ENCODE measurements around the gene CORIN. TPM values are rescaled to one million over a fixed set of nuclear protein-coding genes. Genes with fewer than 3 reads are reported as not detected.

The CORIN gene
- total and polyA plus RNA-seq, 2 of the 4 experiments (the other 2 are of a cell fraction), result 20.3 to 24.7 TPM

DNA sequence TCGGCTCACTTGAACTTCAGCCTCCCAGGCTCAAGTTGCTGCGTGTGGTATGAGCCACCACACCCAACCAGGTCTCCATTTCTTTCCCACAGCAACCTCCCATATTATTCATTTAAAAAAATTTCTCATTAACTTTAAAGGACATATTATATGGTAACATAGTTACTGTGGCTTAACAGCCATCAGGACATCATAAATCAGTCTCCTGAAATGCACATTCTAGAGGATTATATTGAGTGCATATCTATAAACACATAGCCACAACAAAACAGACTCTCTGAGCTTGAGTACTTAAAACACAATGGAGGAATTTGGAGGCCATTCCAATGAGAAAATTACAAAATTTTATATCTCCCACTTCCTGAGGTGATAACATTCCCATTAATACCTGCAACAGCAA, 61.5 kb downstream of the CORIN start:
- H3K56ac ChIP-seq (ENCODE audit: extremely low read depth, insufficient read depth, low read length), result no peak overlapping the region
- intact Hi-C loops (cut with micrococcal nuclease) (no loop called here), in situ Hi-C loops (cut with MboI; ENCODE audit: low sequenced_read_pairs) (no loop called here), dilution Hi-C loops (cut with HindIII; ENCODE audit: low sequenced_read_pairs, unreplicated experiment) (no loop called here)
- H4K91ac ChIP-seq (ENCODE audit: insufficient read depth, low read depth, low read length), result no peak overlapping the region
- no peak overlapping the region for H3K4me2 ChIP-seq (ENCODE audit: low read depth, low read length)
- no peak overlapping the region for H2BK20ac ChIP-seq (ENCODE audit: low read depth, low read length)
- TF ChIP-seq POLR2A (IDR thresholded peaks at IDR 0.05; ENCODE audit: low read depth, low read length) (no peak), MAZ (IDR thresholded peaks at IDR 0.05; ENCODE audit: borderline replicate concordance, low read depth, low read length) (no peak), MXI1 (IDR thresholded peaks at IDR 0.05; ENCODE audit: borderline replicate concordance, low read depth, low read length) (no peak), MAFK (IDR thresholded peaks at IDR 0.05; ENCODE audit: low read depth, low read length) (no peak), CEBPB (IDR thresholded peaks at IDR 0.05; ENCODE audit: low read depth, low read length) (no peak), SMC3 (IDR thresholded peaks at IDR 0.05; ENCODE audit: low read depth, low read length) (no peak), RCOR1 (IDR thresholded peaks at IDR 0.05; ENCODE audit: insufficient replicate concordance, low read length) (no peak), RAD21 (IDR thresholded peaks at IDR 0.05; ENCODE audit: low read length) (no peak), FOS (IDR thresholded peaks at IDR 0.05; ENCODE audit: low read depth, low read length) (no peak), RFX5 (IDR thresholded peaks at IDR 0.05; ENCODE audit: low read depth, low read length) (no peak), BHLHE40 (IDR thresholded peaks at IDR 0.05; ENCODE audit: low read depth, low read length) (no peak), CHD1 (IDR thresholded peaks at IDR 0.05; ENCODE audit: low read depth, low read length) (no peak), NFE2L2 (IDR thresholded peaks at IDR 0.05; ENCODE audit: low read depth, low read length) (no peak)
- TF ChIP-seq, protein P1, sequence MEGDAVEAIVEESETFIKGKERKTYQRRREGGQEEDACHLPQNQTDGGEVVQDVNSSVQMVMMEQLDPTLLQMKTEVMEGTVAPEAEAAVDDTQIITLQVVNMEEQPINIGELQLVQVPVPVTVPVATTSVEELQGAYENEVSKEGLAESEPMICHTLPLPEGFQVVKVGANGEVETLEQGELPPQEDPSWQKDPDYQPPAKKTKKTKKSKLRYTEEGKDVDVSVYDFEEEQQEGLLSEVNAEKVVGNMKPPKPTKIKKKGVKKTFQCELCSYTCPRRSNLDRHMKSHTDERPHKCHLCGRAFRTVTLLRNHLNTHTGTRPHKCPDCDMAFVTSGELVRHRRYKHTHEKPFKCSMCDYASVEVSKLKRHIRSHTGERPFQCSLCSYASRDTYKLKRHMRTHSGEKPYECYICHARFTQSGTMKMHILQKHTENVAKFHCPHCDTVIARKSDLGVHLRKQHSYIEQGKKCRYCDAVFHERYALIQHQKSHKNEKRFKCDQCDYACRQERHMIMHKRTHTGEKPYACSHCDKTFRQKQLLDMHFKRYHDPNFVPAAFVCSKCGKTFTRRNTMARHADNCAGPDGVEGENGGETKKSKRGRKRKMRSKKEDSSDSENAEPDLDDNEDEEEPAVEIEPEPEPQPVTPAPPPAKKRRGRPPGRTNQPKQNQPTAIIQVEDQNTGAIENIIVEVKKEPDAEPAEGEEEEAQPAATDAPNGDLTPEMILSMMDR (conservative IDR thresholded peaks at IDR 0.05; ENCODE audit: low read depth, low read length), result no peak
- TF ChIP-seq, protein P2, sequence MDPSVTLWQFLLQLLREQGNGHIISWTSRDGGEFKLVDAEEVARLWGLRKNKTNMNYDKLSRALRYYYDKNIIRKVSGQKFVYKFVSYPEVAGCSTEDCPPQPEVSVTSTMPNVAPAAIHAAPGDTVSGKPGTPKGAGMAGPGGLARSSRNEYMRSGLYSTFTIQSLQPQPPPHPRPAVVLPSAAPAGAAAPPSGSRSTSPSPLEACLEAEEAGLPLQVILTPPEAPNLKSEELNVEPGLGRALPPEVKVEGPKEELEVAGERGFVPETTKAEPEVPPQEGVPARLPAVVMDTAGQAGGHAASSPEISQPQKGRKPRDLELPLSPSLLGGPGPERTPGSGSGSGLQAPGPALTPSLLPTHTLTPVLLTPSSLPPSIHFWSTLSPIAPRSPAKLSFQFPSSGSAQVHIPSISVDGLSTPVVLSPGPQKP (IDR thresholded peaks at IDR 0.05; ENCODE audit: borderline replicate concordance, low read depth, low read length), result no peak
- TF ChIP-seq, protein P3, sequence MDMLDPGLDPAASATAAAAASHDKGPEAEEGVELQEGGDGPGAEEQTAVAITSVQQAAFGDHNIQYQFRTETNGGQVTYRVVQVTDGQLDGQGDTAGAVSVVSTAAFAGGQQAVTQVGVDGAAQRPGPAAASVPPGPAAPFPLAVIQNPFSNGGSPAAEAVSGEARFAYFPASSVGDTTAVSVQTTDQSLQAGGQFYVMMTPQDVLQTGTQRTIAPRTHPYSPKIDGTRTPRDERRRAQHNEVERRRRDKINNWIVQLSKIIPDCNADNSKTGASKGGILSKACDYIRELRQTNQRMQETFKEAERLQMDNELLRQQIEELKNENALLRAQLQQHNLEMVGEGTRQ (IDR thresholded peaks at IDR 0.05; ENCODE audit: low read depth, low read length), result no peak
- no peak overlapping the region for H2BK120ac ChIP-seq (ENCODE audit: low read depth, low read length)
- no peak overlapping the region for H2AK9ac ChIP-seq (replicated peaks; ENCODE audit: low read depth, low read length, poor library complexity)
- H3K4me3 ChIP-seq (ENCODE audit: insufficient read depth, low read depth, low read length), result no peak overlapping the region
- H3K23ac ChIP-seq (ENCODE audit: low read depth, low read length), result no peak overlapping the region
- ChIA-PET CTCF (no interaction called here), POLR2A (ENCODE audit: unreplicated experiment) (no interaction called here)
- H3K14ac ChIP-seq (replicated peaks; ENCODE audit: low read depth, low read length), result no peak overlapping the region
- H4K5ac ChIP-seq (ENCODE audit: low read depth, low read length), result no peak overlapping the region
- H4K8ac ChIP-seq (ENCODE audit: low read depth in 2 of 2, low read length in 2 of 2), result no peak overlapping the region
- WGBS, 2 experiments (ENCODE audit: extremely low coverage in 2 of 2, insufficient read length in 1 of 2), result no CpG with 5 or more reads among the region's 2 CpGs
- no peak overlapping the region for H2BK15ac ChIP-seq (ENCODE audit: low read depth, low read length)
- H3K27ac ChIP-seq (ENCODE audit: insufficient read depth, low read length), result no peak overlapping the region
- H3K9ac ChIP-seq (ENCODE audit: low read depth, low read length), result no peak overlapping the region
- ATAC-seq (ENCODE audit: low read depth) (no peak), DNase-seq (no peak)
- no peak overlapping the region for H3K18ac ChIP-seq (ENCODE audit: low read depth, low read length)
- no peaks in the 10 kb centered on the region for H4K20me1 ChIP-seq (ENCODE audit: insufficient read depth, low read length)
- H3K9me3 ChIP-seq (ENCODE audit: control insufficient read depth, insufficient read depth, low read length), result no peaks in the 10 kb centered on the region
- H3K9me1 ChIP-seq (ENCODE audit: insufficient read depth, low read length), result no peaks in the 10 kb centered on the region
- BruUV-seq (replicated peaks), result no TSS peak
- no peaks in the 10 kb centered on the region for H3K79me1 ChIP-seq (ENCODE audit: low read depth in 1 of 2, low read length in 2 of 2)
- H2AFZ ChIP-seq (replicated peaks; ENCODE audit: low read length, poor library complexity), result no peak overlapping the region
- no peak overlapping the region for H2AK5ac ChIP-seq (ENCODE audit: low read depth, low read length)
- H3K4me1 ChIP-seq (ENCODE audit: control insufficient read depth, insufficient read depth, low read length), result no peaks in the 10 kb centered on the region
- H2BK5ac ChIP-seq (ENCODE audit: low read depth, low read length, poor library complexity, severe bottlenecking), result no peak overlapping the region
- H3K4ac ChIP-seq (ENCODE audit: low read depth, low read length), result no peak overlapping the region
- H3K36me3 ChIP-seq (ENCODE audit: control insufficient read depth, insufficient read depth, low read length), result no peaks in the 10 kb centered on the region
- H3K27me3 ChIP-seq (ENCODE audit: control insufficient read depth, insufficient read depth, low read length), result no peaks in the 10 kb centered on the region
